Prostate gland (tissue), 2 donors: Measurements from ENCODE around the gene ADGRG7.

Experiments
- POLR2A ChIP-seq: fragments of 450-650 bp; IDR thresholded peaks from one replicate; pipeline ENCODE4 v1.6.1; 2016; ENCODE audit warnings: antibody characterized with exemption, mild to moderate bottlenecking
- POLR2AphosphoS5 ChIP-seq: sonication (generic); formaldehyde crosslinking; IDR thresholded peaks from one replicate; pipeline ENCODE4 v1.6.1; 2017; ENCODE audit warnings: antibody characterized with exemption
- TF ChIP-seq, protein P1 (sequence below), 4 experiments: fragments of 200-600 bp in 2 of 4; fragments of 450-650 bp in 2 of 4; sonication (generic) in 2 of 4; IDR thresholded peaks; 1 replicate in 3 of 4; 2 replicates in 1 of 4; pipeline ENCODE4 v1.5.1; 2016 to 2019; ENCODE audit warnings: antibody characterized with exemption in 4 of 4, mild to moderate bottlenecking in 2 of 4, moderate library complexity in 2 of 4

- TF ChIP-seq, protein P1, sequence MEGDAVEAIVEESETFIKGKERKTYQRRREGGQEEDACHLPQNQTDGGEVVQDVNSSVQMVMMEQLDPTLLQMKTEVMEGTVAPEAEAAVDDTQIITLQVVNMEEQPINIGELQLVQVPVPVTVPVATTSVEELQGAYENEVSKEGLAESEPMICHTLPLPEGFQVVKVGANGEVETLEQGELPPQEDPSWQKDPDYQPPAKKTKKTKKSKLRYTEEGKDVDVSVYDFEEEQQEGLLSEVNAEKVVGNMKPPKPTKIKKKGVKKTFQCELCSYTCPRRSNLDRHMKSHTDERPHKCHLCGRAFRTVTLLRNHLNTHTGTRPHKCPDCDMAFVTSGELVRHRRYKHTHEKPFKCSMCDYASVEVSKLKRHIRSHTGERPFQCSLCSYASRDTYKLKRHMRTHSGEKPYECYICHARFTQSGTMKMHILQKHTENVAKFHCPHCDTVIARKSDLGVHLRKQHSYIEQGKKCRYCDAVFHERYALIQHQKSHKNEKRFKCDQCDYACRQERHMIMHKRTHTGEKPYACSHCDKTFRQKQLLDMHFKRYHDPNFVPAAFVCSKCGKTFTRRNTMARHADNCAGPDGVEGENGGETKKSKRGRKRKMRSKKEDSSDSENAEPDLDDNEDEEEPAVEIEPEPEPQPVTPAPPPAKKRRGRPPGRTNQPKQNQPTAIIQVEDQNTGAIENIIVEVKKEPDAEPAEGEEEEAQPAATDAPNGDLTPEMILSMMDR (IDR thresholded peaks at IDR 0.05) = no peak
- no peak for TF ChIP-seq POLR2AphosphoS5
- TF ChIP-seq POLR2A = no peak
Measured at GRCh38 chr3:100609963-100610362, 562 bp downstream of the ADGRG7 start.
